SH-SY5Y (cell line): Measurements from ENCODE around the gene CIPC.

Experiments
- GATA2 ChIP-seq: IDR thresholded peaks from 2 replicates; pipeline ENCODE4 v1.6.1; 2011; ENCODE audit warnings: mild to moderate bottlenecking, low read depth, low read length
- GATA3 ChIP-seq: IDR thresholded peaks from 2 replicates; pipeline ENCODE4 v1.6.1; 2011; ENCODE audit warnings: low read depth, mild to moderate bottlenecking, low read length, moderate library complexity

- TF ChIP-seq GATA2 (no peak), GATA3 (no peak)
These were observed 46.9 kb upstream of the CIPC start for GRCh38 chr14:77051116-77051515.
